NT2/D1 (cell line): ENCODE results near the gene COMMD2.

ENCODE experiments used
- SUZ12 ChIP-seq: IDR thresholded peaks from 2 replicates; pipeline ENCODE4 v1.6.1; 2011; ENCODE audit not compliant: insufficient read length, insufficient read depth; ENCODE audit errors: extremely low read depth
- YY1 ChIP-seq: IDR thresholded peaks from 2 replicates; pipeline ENCODE4 v1.6.1; 2011; ENCODE audit not compliant: insufficient read length, insufficient read depth

GRCh38 chr3:149706905-149707304, 45.4 kb downstream of the COMMD2 start:
- TF ChIP-seq SUZ12, result no peak
- no peak for TF ChIP-seq YY1
